ENCODE measurements around the gene TADA2A.
"Not testable (repeated sequence)": the region's sequence is repeated elsewhere in the genome, so short reads cannot be mapped to it uniquely, and the experiment has no call there.

TADA2A gene

DNA sequence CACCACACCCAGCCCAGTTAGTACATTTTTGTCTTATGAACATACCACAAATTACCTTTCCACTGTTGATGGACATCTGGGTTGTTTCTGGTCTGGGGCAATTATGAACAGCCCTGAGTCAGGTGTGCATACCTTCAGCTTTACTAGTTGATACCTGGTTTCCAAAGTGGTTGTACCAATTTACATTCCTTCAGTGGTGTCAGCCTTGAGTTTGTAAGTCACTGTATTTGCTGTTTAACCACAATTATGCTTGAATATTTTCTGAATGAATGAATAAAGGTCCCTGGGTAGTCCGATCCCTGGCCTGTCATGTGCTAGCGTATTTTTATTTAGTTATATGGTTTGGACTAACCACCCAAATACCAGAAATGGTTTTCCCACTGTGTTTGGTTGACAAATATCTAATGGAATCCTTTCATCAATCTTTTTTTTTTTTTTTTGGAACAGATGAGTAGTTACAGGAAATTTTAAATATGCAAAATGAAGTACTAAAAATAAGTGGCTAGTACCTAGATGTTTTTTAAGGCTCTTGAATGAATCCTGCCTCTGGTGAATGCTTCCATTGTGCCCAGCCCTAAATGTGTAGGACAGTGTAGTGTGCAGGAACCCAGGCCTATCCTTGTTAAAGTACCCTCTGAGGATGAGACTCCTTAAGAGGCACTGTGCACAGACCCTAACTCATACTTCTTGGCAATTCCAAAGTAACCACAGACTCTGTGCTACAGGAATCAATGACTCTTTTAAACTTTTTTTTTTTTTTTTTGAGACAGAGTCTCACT is 86.8 kb downstream of the TADA2A start:
- DNase-seq, result no peak

DNA sequence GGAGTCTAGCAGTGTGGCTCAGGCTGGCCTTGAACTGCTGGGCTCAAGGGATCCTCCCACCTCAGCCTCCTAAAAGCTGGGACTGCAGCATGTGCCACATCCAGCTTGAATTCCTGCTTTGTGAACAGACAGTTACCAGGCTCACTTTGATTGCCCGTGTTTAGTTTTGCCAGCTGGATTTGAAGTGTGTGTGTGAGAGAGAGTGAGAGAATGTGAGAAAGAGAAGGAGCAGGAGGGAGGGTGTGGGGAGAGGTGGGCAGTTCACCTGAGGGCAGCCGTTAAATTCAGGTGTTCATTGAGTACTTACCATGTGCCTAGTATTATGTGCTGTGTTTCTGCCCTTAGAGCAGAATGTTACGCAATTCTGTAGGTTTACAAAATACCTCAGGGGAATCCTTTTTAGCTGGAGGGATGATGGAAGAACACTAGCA is 87.7 kb downstream of the TADA2A start:
- DNase-seq, result no peak

DNA sequence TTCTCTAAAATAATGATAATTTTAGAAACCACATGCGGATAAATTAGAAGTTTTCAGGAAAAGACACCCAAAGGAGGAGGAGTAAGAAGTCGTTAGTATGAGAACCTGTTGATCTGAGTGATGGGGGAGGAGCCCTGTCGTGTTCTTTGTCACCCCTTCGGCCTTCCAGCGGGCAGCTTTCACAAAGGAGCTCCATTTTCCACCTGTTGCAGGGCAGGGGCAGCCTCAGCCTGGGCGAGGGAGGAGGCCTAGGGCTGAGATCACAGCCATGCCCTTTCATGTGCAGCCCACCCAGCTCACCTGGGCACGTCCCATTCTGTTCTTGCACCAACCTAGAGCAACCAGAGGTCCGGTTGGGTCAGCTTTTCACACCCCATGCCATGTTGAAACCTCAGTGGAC is 88.3 kb downstream of the TADA2A start:
- no peak for DNase-seq

DNA sequence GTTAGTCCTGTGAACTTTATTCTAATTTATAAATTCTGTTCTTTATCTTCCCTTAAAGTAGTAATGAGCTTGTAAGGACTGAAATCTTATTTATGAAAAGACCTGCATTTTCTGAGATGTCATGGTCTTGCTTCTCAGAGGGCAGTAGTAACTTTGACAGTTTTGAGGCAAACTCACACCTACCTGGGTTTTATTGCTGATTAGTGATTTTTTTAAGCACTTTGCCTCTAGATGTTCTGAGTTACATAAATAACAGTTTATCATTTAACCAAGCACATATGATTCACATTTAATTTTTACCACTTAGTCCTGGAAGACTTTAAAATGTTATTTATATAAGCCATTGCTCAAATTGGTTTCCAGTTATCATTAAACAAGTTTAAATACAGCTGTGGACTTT is 93.7 kb downstream of the TADA2A start:
- no peak for DNase-seq

DNA sequence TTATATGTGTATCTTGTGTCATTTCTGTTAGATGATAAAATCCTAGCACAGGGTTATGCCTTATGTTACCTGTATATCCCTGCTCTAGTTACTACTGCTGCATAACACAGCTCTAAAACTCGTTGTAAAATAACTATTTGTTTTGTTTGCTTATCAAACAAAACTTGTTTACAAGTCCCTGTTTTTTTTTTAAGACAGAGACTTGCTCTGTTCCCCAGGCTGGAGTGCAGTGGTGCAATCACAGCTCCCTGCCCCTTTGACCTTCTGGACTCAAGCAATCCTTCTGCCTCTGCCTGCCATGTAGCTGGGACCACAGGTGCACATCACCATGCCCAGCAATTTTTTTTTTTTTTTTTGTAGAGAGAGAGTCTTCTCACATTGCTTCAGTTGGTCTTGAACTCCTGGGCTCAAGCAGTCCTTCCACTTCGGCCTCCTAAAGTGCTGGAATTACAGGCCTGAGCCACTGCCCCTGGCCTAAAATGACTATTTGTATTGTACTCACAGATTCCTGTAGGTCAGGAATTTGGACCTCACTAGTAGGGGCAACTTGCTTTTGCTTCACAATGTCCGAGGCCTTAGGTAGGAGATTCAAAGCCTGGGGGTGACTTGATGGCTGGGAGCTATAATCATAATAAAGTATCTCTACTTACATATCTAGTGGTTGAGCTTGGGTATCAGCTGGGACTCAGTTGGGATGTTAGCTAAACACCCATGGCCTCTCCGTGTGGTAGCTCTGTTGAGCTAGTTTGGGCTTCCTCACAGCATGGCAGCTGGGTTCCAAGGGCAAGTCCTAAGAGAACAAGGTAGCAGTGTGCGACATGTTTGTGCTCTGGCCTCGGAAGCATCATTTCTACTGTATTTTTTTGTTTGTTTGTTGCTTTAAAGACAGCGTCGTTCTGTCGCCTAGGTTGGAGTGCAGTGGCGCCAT is 95.6 kb downstream of the TADA2A start:
- DNase-seq, result no peak

DNA sequence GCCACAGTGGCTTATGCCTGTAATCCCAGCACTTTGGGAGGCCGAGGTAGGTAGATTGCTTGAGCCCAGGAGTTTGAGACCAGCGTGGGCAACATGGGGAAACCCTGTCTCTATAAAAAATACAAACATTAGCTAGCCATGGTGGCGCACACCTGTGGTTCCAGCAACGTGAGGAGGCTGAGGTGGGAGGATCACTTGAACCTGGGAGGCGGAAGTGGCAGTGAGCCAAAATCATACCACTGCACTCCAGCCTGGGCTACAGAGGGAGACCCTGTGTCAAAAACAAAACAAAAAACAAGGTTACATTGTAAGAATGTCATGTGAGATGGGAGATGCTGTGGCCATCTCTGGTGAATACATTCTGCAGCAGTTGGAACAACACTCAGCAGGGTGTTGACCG is 96.5 kb downstream of the TADA2A start:
- no peak for DNase-seq

DNA sequence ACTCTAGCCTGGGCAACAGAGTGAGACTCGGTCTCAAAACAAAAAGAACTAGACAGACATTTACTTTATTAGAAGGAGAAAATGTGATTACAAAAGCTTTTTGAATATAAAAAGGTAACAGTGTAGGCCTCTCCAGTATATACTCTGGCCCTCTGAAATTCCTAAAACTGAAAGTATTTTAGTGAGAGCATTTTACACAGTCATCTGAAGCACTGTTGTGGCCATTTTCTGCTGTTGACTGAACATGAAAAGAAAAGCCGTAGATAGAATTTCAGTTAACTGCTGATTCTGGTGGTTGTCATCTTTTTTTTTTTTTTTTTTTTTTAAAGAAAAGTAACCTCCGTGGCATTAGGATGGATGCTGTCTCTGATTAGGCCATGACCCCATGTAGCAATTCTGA is 98.6 kb downstream of the TADA2A start:
- DNase-seq, result no peak

DNA sequence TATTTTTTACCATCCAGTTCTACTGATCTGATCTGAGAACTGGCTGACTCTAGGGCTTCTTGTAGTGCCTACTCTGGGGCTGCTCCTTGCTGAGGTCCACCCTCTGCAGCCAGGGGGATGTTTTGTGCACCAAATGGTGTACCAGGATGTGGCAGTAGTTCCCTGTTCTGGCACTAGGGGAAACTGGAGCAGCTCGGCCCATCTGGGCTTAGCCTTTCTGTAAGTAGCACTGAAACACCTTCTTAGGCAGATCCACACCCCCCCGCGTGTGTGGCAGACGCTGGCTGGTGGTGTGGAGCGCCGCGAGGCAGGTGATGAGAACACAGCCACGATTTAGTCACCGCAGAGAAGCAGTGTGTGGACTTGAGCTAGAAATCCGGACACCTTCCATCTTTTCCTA is 100.0 kb downstream of the TADA2A start:
- DNase-seq, result no peak

DNA sequence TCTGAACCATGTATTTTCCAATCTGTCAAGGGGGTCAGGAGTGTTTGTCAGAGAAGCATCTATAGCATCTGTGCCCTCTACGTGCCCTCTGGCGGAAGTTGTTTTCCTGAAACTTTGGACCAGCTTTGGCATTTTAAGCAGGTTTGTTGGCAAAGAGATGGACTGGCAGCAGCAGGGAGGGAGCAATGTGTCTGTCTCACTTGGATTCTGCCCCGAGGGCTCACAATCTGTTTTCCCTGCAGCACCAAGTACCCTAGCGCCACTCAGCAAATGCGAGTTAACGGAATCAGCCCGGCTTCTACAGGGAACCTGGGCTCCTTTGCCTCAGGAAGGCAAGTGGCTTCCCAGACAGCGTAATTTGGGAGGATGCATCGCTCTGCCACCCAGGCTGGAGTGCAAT is 100.4 kb downstream of the TADA2A start:
- DNase-seq, result no peak

DNA sequence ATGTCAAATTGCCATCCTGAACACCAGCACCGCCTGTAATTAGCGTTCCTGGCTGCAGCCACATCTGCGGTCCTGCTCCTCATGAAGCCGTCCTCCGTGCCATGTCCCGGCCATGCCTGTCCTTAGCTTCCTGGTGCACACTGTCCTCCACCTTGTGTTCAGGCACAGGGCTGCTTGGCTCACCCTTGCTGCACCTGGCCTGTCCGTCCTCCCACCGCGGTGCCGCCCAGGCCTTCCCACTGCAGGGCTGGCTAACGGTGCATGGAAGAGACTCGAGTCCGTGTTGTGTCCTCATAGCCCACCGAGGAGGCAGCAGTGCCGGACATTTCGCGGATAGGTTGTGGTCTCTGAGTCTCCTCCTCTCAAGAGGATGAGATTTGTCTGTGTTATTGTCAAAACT is 103.4 kb downstream of the TADA2A start:
- no peak for DNase-seq

DNA sequence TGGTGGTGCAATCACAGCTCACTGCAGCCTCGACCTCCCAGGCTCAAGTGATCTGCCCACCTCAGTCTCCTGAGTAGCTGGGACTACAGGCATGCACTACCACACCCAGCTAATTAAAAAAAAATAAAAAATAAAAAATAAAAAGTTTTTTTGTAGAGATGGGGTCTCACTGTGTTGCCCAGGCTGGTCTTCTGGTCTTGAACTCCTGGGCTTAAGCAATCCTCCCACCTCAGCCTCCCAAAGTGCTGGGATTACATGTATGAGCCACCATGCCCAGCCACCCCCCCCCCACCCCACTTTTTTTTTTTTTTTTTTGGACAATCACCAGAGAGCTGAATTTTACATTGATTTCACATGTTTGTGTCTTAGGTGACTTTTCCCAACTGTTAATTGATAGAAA is 105.0 kb downstream of the TADA2A start:
- not testable (repeated sequence) for DNase-seq

DNA sequence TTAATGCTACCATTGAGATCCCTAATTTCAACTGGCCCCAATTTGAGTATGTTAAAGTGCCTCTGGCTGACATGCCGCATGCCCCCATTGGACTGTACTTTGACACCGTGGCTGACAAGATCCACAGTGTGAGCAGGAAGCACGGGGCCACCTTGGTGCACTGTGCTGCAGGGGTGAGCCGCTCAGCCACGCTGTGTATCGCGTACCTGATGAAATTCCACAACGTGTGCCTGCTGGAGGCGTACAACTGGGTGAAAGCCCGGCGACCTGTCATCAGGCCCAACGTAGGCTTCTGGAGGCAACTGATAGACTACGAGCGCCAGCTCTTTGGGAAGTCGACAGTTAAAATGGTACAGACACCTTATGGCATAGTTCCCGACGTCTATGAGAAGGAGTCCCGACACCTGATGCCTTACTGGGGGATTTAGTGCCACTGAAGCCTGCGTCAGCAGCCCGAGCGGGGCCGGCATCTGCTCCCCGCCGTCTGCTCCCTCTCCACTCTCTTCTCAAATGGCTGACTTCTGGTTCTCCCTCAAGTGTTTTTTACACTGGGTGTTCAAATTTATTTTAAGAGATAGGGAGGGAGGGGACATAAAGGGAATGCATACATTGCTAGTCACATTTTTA is 105.9 kb downstream of the TADA2A start:
- peak; percentile 13 for DNase-seq

DNA sequence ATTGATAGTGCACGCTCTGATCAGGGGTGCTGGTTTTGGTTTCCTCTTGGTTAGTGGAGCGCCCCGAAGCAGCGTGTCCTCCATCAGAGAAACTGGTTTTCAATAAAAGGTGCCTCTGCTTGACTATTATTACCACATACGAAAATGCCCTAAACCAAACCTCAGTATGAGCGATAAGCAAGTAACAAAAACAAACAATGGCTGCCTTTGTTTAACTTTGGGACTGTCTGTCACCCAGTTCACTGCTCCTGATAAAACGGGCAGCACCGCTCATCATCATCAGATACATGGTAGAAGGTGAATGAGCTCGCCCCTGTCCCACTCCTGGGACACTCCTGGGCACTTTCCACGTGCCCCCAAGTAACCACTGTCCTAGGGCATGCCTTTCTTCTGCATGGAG is 107.0 kb downstream of the TADA2A start:
- DNase-seq, result no peak

DNA sequence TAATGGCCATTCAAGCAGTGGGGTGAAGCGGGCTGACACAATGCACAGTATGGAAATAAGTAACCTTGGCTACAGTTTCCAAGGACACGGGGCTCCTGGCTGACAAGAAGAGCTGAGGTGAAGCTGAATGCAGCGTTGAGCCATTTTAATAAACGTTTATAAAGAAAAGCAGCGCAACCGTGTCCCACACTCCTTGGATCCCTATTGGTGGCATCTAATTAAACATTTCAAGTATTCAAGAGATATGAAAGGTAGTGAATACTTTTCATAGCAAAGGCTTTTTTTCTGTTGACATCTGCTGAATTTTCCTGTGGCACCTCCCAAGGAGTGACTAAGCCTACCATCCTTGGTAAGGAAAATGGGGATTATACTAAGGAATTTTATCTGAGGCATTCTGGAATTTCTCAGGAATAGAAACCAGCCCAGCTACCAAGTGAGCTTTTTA is 109.5 kb downstream of the TADA2A start:
- DNase-seq, result no peak

DNA sequence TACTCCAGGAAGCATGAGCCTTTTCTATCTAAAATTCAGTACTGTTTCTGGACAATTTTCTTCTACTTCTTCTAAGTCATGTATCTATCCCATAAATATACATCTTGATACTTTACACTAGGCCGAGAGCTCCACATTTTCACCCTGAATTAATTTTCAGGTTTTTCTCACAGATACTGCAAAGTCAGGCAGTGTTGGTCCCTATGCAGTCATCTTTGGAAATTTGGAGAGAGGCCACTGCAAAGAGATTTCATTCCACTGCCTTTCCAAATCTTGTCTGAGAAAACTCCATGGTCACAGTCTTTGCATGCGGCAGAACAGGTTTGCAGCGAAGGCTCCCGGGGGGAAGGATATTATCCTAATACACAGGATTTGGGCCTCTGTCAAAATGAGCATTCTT is 111.2 kb downstream of the TADA2A start:
- DNase-seq, result no peak

DNA sequence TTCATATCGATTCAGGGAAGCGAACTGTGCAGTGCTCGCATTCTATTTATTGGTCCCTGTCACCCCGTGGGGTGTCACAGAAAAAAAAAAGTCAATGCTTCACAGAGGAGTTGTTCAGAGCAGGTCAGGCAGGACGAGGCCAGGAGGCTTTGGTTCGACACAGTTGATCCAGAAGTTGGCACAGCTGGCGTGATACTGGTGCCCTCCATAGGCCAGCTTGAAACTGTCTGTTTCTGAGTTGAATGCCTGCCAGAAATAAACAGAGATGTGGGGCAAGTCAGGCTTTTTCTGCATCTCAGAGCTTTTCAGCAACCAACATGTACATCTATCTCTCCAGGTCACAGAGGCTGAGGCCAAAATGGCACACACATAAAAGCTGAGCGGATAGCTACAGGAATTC is 112.1 kb downstream of the TADA2A start:
- DNase-seq, result no peak

DNA sequence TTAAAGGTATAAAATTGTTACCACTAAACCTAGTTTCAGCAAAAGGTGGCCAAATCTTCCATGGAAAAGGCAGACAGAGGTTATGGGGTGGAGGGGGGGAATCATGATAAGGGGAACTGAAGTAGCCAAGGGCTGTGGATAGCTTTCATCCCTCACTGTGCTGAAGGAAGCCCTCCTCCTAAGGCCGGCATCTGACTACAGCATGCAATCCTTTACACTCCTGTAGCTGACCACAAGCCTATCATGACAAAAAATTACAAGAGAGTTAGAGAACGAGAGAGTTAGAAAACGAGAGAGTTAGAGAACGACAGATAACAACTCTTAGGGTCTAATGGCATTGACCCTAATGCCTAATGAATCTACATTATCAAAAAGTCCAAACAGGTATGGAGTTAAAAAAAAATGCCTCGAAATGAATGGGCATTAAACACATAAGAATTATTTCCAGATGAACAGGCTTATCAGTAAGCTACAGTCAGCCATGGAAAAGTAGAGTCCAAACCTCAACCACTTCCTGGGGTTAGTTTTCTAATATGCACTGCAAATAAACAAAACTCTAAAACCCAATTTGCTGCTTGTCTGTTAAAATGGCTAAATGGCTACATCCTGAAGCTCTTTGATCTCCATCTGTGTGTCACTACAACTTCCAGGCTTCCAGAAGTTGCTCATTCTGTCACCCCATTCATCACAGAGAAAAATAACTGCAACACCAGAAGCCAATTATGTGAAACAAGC is 112.7 kb downstream of the TADA2A start:
- no peak for DNase-seq

DNA sequence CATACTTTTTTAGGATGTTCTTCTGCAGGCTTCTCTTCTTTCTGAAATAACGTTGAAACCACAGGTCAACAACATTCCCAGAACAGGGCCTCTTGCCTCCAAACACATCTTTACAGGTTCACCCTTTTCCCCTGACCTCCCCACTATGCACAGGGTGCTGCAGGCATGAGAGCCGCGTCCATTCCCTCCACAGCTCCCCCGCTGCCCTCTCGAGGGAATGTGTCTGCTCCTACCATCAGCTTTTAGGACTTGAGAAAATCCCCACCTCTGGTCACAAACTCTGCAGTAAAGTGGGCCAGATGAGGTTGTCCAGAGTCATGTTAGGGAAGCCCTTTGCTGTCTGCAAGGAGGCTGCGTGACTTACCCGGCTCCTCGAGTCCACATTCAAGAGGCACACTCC is 113.5 kb downstream of the TADA2A start:
- no peak for DNase-seq

DNA sequence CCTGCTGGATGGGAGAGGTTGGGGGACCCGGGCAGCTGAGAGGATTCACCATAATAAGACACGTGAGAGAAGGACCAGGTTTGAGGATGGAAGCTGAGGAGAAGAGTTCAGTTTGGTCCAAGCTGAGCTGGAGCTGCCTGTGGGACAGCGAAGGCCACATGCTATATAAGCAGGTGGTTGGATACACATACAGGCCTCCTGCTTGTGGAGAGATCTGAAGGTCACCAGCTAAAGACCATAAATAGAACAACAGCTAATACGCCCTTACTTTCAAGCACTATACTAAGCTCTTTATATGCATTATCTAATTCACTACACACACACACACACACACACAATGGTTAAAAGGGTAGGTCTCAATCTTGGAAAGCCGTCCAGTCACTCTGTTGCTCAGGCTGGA is 115.1 kb downstream of the TADA2A start:
- DNase-seq, result no peak

DNA sequence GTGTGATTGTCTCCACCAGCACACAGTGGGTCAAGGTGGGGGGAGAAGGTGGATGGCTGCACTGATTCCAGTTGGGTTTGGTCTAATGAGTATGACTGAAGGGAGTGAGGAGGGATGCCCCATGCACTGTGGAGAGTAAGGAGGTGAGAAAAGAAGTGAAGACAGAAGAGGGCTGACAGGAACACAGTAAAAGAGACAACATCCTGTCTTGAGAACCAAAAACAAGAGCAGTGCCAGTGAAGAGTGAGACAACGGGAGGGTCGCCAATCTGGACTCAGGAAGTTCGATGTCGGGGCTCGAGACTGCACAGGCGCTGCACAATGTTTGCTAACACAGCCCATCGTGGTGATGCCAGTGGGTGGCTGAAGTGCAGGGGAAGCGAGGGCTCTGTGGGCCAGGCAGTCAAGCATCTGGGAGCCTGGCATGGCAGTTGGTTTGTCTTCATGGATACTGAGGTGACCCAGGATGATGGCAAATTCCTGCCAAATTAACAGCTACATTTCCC is 117.1 kb downstream of the TADA2A start:
- DNase-seq, result no peak

DNA sequence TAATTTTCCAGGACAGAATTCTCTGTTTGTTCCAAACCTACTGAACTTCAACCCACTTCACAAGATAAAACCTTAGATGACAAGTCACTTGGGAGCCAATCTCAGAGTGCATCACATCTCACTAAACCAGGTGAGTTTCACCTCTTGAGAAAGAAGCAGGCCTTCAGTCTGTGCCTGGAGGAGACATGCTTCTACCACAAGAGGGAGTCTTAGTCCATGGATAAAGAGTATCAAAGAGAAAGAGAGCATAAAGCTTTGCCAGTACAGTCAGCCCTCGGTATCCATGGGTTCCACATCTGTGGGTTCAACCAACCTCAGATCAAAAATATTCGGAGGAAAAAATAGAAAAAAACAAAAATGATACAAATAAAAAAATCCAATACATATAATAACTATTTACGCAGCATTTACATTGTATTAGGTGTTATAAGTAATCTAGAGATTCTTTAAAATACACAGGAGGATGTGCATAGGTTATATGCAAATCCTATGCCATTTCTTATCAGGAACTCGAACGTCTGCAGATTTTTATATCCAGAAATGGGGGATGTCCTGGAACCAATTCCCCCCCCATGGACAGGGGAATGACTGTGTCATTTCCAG is 120.7 kb downstream of the TADA2A start:
- no peak for DNase-seq

Data from right kidney (tissue), 1 donor.